Stimulated activated CD4-positive, alpha-beta T cell treated with anti-CD3 and anti-CD28 coated beads, TNF-alpha, amount 100 ng/mL, for 1 hour (primary cell): Measurements from ENCODE around the gene MTMR10.

Experiments used
- DNase-seq, 3 donors: peaks; one replicate each; pipeline ENCODE4 v3.0.0-alpha.2; 2020; ENCODE audit warnings: low read depth in 3 of 3, low spot score in 1 of 3

Gene MTMR10

GRCh38 chr15:30921781-30922479, 69.5 kb downstream of the MTMR10 start:
- no peak for DNase-seq

- DNase-seq: no peak
Observed at GRCh38 chr15:30921106-30921505, 70.3 kb downstream of the MTMR10 start.

- DNase-seq: no peak
Observed at GRCh38 chr15:30919877-30920550, 71.4 kb downstream of the MTMR10 start.

GRCh38 chr15:30918366-30918765, 73.1 kb downstream of the MTMR10 start:
- no peak for DNase-seq

- no peak for DNase-seq
Observed at GRCh38 chr15:30917675-30918074, 73.8 kb downstream of the MTMR10 start.

GRCh38 chr15:30917013-30917412, 74.4 kb downstream of the MTMR10 start:
- no peak for DNase-seq

- DNase-seq: no peak
Observed at GRCh38 chr15:30913761-30914160, 77.7 kb downstream of the MTMR10 start.

GRCh38 chr15:30906366-30906765, 85.1 kb downstream of the MTMR10 start:
- DNase-seq: no peak

GRCh38 chr15:30905821-30906220, 85.6 kb downstream of the MTMR10 start:
- DNase-seq: no peak

- no peak for DNase-seq
Observed at GRCh38 chr15:30904812-30905211, 86.6 kb downstream of the MTMR10 start.

- DNase-seq: peak; percentile 43 to 67 (median 55)
Observed at GRCh38 chr15:30903497-30904187, 87.8 kb downstream of the MTMR10 start, which contains the start of gene FAN1. Gene FAN1, plus strand, starts transcription at chr15:30903915. Its CDS starts 749 bp downstream, at chr15:30904664.

GRCh38 chr15:30901889-30902288, 89.5 kb downstream of the MTMR10 start:
- DNase-seq: no peak

- DNase-seq: no peak
Observed at GRCh38 chr15:30896211-30896606, 95.2 kb downstream of the MTMR10 start.

GRCh38 chr15:30895461-30896210, 95.8 kb downstream of the MTMR10 start:
- DNase-seq: no peak

- no peak for DNase-seq
Observed at GRCh38 chr15:30889196-30889595, 102.2 kb downstream of the MTMR10 start.
